Measurements from ENCODE around the gene LASP1. TPM values are rescaled to one million over a fixed set of nuclear protein-coding genes. Genes with fewer than 3 reads are reported as not detected.

The LASP1 gene
- total RNA-seq, 4 donors from 2014 or later: 117 to 553 (median 307) TPM

DNA sequence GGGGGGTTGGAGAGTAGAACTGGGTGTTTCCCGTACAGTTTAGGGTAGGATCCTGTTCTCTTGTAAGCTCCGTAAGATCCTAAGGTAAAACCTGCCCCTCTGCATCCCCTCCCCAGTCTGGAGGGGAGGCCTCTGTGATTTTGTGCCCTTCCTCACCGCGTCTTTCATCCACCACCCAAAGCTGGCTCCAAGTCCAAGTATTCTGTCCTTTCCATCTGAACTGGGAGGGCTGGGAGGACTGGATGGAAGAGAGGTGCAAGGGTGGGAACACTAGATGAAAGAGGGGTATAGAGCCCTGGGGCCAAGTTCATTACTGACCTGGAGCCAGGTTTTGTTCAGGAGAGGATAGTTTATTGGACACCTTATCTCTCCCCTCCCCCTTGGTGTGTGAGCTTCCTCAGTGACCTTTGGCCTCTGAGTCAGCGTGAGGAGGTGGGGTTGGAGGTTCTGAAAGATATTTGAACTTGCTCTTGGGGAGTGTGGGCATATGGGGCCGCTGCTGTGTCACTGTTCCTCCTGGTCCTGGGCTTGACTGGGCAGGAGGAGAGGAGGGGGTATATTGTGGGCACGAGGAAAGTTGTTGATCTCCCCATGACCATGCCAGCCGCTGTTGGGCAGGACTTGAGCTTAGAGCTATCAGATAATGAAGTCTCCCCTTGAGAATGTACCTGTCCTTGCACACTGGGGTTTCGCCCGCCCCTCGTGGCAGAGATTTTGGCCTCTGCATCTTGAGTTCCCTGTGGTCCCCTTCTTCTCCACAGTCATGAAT lies 1.6 kb downstream of the LASP1 start:
- in situ Hi-C loops (cut with MboI; ENCODE audit: low pct_ligation_motif_present in 1 of 4, low pct_unique_long_range_greater_than_20kb in 1 of 4, low sequenced_read_pairs in 3 of 4): loop anchor here in 1 of 4 donors (25.0 kb wide), 1 partner anchor 291 kb away; the partner anchor contains the start of genes ARL5C and PLXDC1
- Histone ChIP-seq H3K36me3 (no peaks in the 10 kb centered on the region), H3K4me1 (peaks cover 42 to 69% (median 58%) of the 10 kb centered on the region in 4 donors)

GRCh38 chr17:38872027-38872511 lies 2.2 kb downstream of the LASP1 start:
- in situ Hi-C loops (cut with MboI; ENCODE audit: low pct_ligation_motif_present in 1 of 4, low pct_unique_long_range_greater_than_20kb in 1 of 4, low sequenced_read_pairs in 3 of 4) (loop anchor here in 1 of 4 donors (25.0 kb wide), 1 partner anchor 290 kb away; the partner anchor contains the start of genes ARL5C and PLXDC1), intact Hi-C loops (cut with DNase I; ENCODE audit: low total_unique reads) (loop anchor here (2.0 kb wide), 1 partner anchor 51 kb away; no protein-coding TSS in a partner anchor)
- Histone ChIP-seq H3K9me3 (no peaks in the 10 kb centered on the region), H3K27ac (peak overlapping the region; percentile 91 to 99 (median 98)), H3K27me3 (no peaks in the 10 kb centered on the region), H3K36me3 (no peaks in the 10 kb centered on the region), H3K4me3 (peak overlapping the region in 3 of 4 donors; percentile 81 to 97 (median 97)), H3K4me1 (peaks cover 45 to 75% (median 63%) of the 10 kb centered on the region in 4 donors)
- WGBS, 2 donors (ENCODE audit: low coverage in 1 of 2): 15 to 17% methylated on average over 1 to 5 of the region's 5 CpGs
- TF ChIP-seq CTCF (IDR thresholded peaks at IDR 0.05) (no peak), POLR2AphosphoS5 (IDR thresholded peaks at IDR 0.05) (no peak), POLR2A (IDR thresholded peaks at IDR 0.05) (no peak), EP300 (IDR thresholded peaks at IDR 0.05; ENCODE audit: low read depth) (no peak)
- no peak for DNase-seq

More for the DNA sequence above, 1.6 kb downstream of the LASP1 start:
- H3K27ac ChIP-seq: peak overlapping the region; percentile 91 to 99 (median 98)
- intact Hi-C loops (cut with DNase I; ENCODE audit: low total_unique reads): loop anchor here (2.0 kb wide), 1 partner anchor 51 kb away; no protein-coding TSS in a partner anchor
- no peaks in the 10 kb centered on the region for H3K27me3 ChIP-seq
- peak; percentile 91 for DNase-seq
- peak overlapping the region; percentile 81 to 99 (median 97) for H3K4me3 ChIP-seq
- no peaks in the 10 kb centered on the region for H3K9me3 ChIP-seq
- TF ChIP-seq CTCF (IDR thresholded peaks at IDR 0.05): peak in 1 of 5 experiments; percentile 16
- TF ChIP-seq EP300 (IDR thresholded peaks at IDR 0.05; ENCODE audit: low read depth): peak; percentile 58
- peak; percentile 83 for TF ChIP-seq POLR2A (IDR thresholded peaks at IDR 0.05)
- TF ChIP-seq POLR2AphosphoS5 (IDR thresholded peaks at IDR 0.05): peak; percentile 82 to 93 (median 83)
- WGBS, 2 donors (ENCODE audit: low coverage in 1 of 2): 0 to 13% methylated on average over 2 to 11 of the region's 11 CpGs

- in situ Hi-C loops (cut with MboI; ENCODE audit: low pct_ligation_motif_present in 1 of 4, low pct_unique_long_range_greater_than_20kb in 1 of 4, low sequenced_read_pairs in 3 of 4): loop anchor here in 1 of 4 donors (25.0 kb wide), 1 partner anchor 289 kb away; the partner anchor contains the start of genes ARL5C and PLXDC1
- Histone ChIP-seq H3K4me1 (peaks cover 50 to 75% (median 68%) of the 10 kb centered on the region in 4 donors), H3K36me3 (no peaks in the 10 kb centered on the region), H3K27ac (peak overlapping the region; percentile 91 to 99 (median 98)), H3K9me3 (no peaks in the 10 kb centered on the region), H3K4me3 (peak overlapping the region in 1 of 4 donors; percentile 97), H3K27me3 (no peaks in the 10 kb centered on the region)
- intact Hi-C loops (cut with DNase I; ENCODE audit: low total_unique reads): loop anchor here (2.0 kb wide), 1 partner anchor 50 kb away; no protein-coding TSS in a partner anchor
- 0 to 43% methylated on average over 1 to 9 of the region's 9 CpGs for WGBS, 2 donors (ENCODE audit: low coverage in 1 of 2)
- peak; percentile 28 for DNase-seq
- TF ChIP-seq CTCF (IDR thresholded peaks at IDR 0.05): no peak
- TF ChIP-seq POLR2A (IDR thresholded peaks at IDR 0.05): no peak
- no peak for TF ChIP-seq EP300 (IDR thresholded peaks at IDR 0.05; ENCODE audit: low read depth)
- TF ChIP-seq POLR2AphosphoS5 (IDR thresholded peaks at IDR 0.05): no peak
These were observed 3.0 kb downstream of the LASP1 start for GRCh38 chr17:38872671-38873385.

All from transverse colon (tissue), 4 donors.